ENCODE results near the gene CHMP2A. TPM values are rescaled to one million over a fixed set of nuclear protein-coding genes. Genes with fewer than 3 reads are reported as not detected.

Gene CHMP2A
- total and polyA plus RNA-seq, 2 experiments from 2014 or later, result 88.6 to 186 TPM

GRCh38 chr19:58538257-58539168, 16.4 kb downstream of the CHMP2A start:
- Histone ChIP-seq H3K4me1 (ENCODE audit: insufficient read depth) (no peaks in the 10 kb centered on the region), H3K36me3 (ENCODE audit: low read depth) (no peaks in the 10 kb centered on the region), H3K27me3 (replicated peaks; ENCODE audit: insufficient read depth) (peaks cover 22% of the 10 kb centered on the region), H4K20me1 (ENCODE audit: insufficient read depth) (no peaks in the 10 kb centered on the region), H3K9me2 (ENCODE audit: insufficient read depth) (no peaks in the 10 kb centered on the region), H3K79me2 (ENCODE audit: insufficient read depth) (no peaks in the 10 kb centered on the region), H3K9ac (no peak overlapping the region), H3K9me3 (ENCODE audit: low read depth) (no peaks in the 10 kb centered on the region), H3K4me3 (0 out of 2 replicates have a peak overlapping the region, but pooled peaks have one; percentile 11), H2AFZ (peak overlapping the region; percentile 14; the same call in 1 of the 2 replicates), H3F3A (ENCODE audit: insufficient read depth) (no peaks in the 10 kb centered on the region), H3K27ac (no peak overlapping the region), H3K4me2 (ENCODE audit: unreplicated experiment) (peak overlapping the region; percentile 47)
- in situ Hi-C loops (cut with MboI), result no loop called here
- no peak for DNase-seq
- TF ChIP-seq EZH2 (IDR thresholded peaks at IDR 0.05; ENCODE audit: insufficient read depth, poor library complexity, severe bottlenecking) (peak; percentile 67), EZH2phosphoT487 (IDR thresholded peaks at IDR 0.05; ENCODE audit: insufficient read depth, low read depth) (no peak)
- 9 to 11% methylated on average over 29 to 55 of the region's 55 CpGs for WGBS, 2 experiments (ENCODE audit: low coverage in 1 of 2, low lambda C conversion rate in 2 of 2, missing lambda C conversion rate in 2 of 2)

DNA sequence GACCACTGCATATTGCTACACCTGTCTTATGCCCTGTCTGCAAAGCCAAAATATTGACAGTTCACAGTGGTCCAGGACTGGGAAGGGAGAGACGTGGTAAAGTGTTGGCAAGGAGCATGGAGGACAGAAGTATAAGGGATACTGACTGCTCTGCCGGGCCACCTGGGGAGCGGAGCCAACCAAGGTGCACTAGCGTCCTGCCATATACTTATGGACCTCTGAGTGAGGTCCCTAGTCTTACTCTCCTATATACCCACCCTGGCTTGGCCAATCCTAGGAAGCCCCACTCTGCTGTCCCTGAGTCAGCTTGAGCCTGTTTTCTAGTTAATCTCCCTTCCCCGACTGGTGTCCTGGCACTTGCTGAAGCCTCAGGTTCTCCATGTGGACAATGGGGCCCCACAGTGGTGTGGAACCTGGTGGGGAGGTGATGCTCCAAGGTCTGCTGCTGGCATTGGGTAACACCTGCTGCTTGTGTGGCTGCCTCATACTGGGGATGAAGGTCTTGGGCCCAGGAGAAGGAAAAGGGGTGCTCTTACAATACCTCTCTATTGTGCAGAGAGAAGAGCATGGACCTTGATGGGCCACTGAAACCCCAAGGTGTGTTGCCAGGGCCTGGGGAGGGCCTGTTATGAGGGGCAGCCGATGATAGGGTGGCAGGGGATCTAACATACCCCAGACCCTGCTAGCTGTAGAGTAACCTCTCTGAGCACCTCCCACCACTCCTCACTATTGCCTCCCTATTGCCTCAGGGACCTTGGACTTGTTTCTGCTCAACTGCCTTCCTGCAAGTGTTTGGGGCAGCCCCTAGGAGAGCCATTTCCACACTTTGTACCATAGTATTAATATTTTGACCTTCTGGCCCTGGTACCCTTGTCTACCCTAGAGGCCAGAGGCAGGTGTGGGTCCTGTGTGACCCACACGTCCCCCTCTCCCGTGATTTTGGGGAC, 17.8 kb downstream of the CHMP2A start:
- Histone ChIP-seq H3K27ac (no peak overlapping the region), H3K4me1 (ENCODE audit: insufficient read depth) (no peaks in the 10 kb centered on the region), H3K36me3 (ENCODE audit: low read depth) (no peaks in the 10 kb centered on the region), H4K20me1 (ENCODE audit: insufficient read depth) (no peaks in the 10 kb centered on the region), H2AFZ (no peak overlapping the region), H3F3A (ENCODE audit: insufficient read depth) (no peaks in the 10 kb centered on the region), H3K4me3 (no peak overlapping the region), H3K4me2 (ENCODE audit: unreplicated experiment) (no peak overlapping the region), H3K79me2 (ENCODE audit: insufficient read depth) (no peaks in the 10 kb centered on the region), H3K9me2 (ENCODE audit: insufficient read depth) (no peaks in the 10 kb centered on the region), H3K9me3 (ENCODE audit: low read depth) (no peaks in the 10 kb centered on the region), H3K27me3 (replicated peaks; ENCODE audit: insufficient read depth) (peaks cover 22% of the 10 kb centered on the region), H3K9ac (no peak overlapping the region)
- TF ChIP-seq EZH2phosphoT487 (IDR thresholded peaks at IDR 0.05; ENCODE audit: insufficient read depth, low read depth), result no peak
- TF ChIP-seq EZH2 (IDR thresholded peaks at IDR 0.05; ENCODE audit: insufficient read depth, poor library complexity, severe bottlenecking), result no peak
- WGBS, 2 experiments (ENCODE audit: low coverage in 1 of 2, low lambda C conversion rate in 2 of 2, missing lambda C conversion rate in 2 of 2), result 63 to 67% methylated on average over 8 of the region's 8 CpGs
- no peak for DNase-seq
- in situ Hi-C loops (cut with MboI), result no loop called here

- Histone ChIP-seq H3K79me2 (ENCODE audit: insufficient read depth) (no peaks in the 10 kb centered on the region), H3K9me2 (ENCODE audit: insufficient read depth) (no peaks in the 10 kb centered on the region)
Measured at GRCh38 chr19:58535857-58536256, 19.0 kb downstream of the CHMP2A start.

More at GRCh38 chr19:58535857-58536256, 19.0 kb downstream of the CHMP2A start:
- no peak for TF ChIP-seq EZH2phosphoT487 (IDR thresholded peaks at IDR 0.05; ENCODE audit: insufficient read depth, low read depth)
- TF ChIP-seq EZH2 (IDR thresholded peaks at IDR 0.05; ENCODE audit: insufficient read depth, poor library complexity, severe bottlenecking), result no peak
- Histone ChIP-seq H3K27ac (no peak overlapping the region), H2AFZ (no peak overlapping the region), H3K36me3 (ENCODE audit: low read depth) (no peaks in the 10 kb centered on the region), H3K4me1 (ENCODE audit: insufficient read depth) (no peaks in the 10 kb centered on the region), H3K27me3 (replicated peaks; ENCODE audit: insufficient read depth) (peaks cover 27% of the 10 kb centered on the region), H3K4me3 (no peak overlapping the region), H3K9me3 (ENCODE audit: low read depth) (no peaks in the 10 kb centered on the region), H3K9ac (no peak overlapping the region), H4K20me1 (ENCODE audit: insufficient read depth) (no peaks in the 10 kb centered on the region), H3F3A (ENCODE audit: insufficient read depth) (no peaks in the 10 kb centered on the region), H3K4me2 (ENCODE audit: unreplicated experiment) (no peak overlapping the region)
- DNase-seq, result no peak
- in situ Hi-C loops (cut with MboI), result no loop called here
- WGBS, 2 experiments (ENCODE audit: low coverage in 1 of 2, low lambda C conversion rate in 2 of 2, missing lambda C conversion rate in 2 of 2), result 32 to 68% methylated on average over 3 of the region's 3 CpGs

Measured in GM23248 (cell line).